ENCODE data around the gene CDC73. TPM values are rescaled to one million over a fixed set of nuclear protein-coding genes. Genes with fewer than 3 reads are reported as not detected.

CDC73 gene
- total RNA-seq, 5 donors from 2014 or later (not counting 1 experiment from before 2014, with no cell fraction given) = 54.1 to 64.4 (median 57.4) TPM

DNA sequence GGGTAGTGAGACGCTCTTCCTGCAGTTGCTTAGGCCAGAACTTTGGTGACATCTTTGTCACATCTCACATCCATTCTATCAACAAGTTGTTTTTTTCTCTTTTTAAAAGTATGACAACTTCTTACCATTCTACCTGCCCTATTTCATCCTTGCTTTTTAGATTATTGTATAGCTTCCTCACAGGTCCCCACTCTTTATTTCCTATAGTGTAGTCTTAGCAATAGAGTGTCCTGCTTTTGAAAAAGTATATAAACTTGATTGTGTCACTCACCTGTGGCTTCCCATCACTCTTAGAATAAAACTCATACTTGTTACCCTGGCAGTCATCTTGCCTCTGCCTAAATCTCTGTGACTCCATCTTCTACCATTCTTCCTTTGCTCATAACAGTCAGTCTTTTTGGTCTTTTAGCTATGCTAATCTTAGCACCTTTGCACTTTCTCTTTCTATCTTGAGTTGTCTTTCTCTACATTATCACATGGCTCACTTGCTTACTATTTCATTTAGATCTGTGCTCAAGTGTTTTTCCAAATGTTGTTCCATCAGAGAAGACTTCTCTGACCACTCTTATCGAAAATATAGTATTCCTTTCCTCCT, 9.5 kb downstream of the CDC73 start:
- H3K4me3 ChIP-seq (ENCODE audit: control insufficient read depth in 1 of 2, extremely low read depth in 1 of 2, low read length in 1 of 2) = no peak overlapping the region
- H3K27me3 ChIP-seq (replicated peaks in 1 of 2; ENCODE audit: control insufficient read depth in 2 of 2, extremely low read depth in 1 of 2, insufficient read depth in 2 of 2, low read length in 1 of 2) = no peaks in the 10 kb centered on the region
- DNase-seq (no peak), ATAC-seq (replicated peaks in 1 of 4) (no peak)
- H3K36me3 Mint-ChIP-seq = peaks cover 49% of the 10 kb centered on the region
- peak overlapping the region in 1 of 3 donors; percentile 6 for H3K4me3 Mint-ChIP-seq
- H3K27ac ChIP-seq (ENCODE audit: low read length) = no peak overlapping the region
- H3K9me3 ChIP-seq = no peaks in the 10 kb centered on the region
- H3K4me1 ChIP-seq (ENCODE audit: control insufficient read depth in 1 of 2, extremely low read depth in 1 of 2, insufficient read depth in 2 of 2, low read length in 2 of 2) = peaks cover 0 to 10% of the 10 kb centered on the region in 2 experiments
- no peaks in the 10 kb centered on the region for H3K27me3 Mint-ChIP-seq
- CTCF ChIA-PET = no interaction called here
- no peaks in the 10 kb centered on the region for H3K9me3 Mint-ChIP-seq
- no CpG with 5 or more reads among the region's 2 CpGs for WGBS (ENCODE audit: insufficient coverage)
- peaks cover 6 to 45% of the 10 kb centered on the region in 2 donors for H3K36me3 ChIP-seq (ENCODE audit: control insufficient read depth in 2 of 2, extremely low read depth in 1 of 2, insufficient read depth in 1 of 2, low read length in 1 of 2)
- H3K27ac Mint-ChIP-seq = no peak overlapping the region
- POLR2A ChIA-PET = no interaction called here
- H3K4me1 Mint-ChIP-seq = peaks cover 39 to 55% (median 50%) of the 10 kb centered on the region in 3 donors

DNA sequence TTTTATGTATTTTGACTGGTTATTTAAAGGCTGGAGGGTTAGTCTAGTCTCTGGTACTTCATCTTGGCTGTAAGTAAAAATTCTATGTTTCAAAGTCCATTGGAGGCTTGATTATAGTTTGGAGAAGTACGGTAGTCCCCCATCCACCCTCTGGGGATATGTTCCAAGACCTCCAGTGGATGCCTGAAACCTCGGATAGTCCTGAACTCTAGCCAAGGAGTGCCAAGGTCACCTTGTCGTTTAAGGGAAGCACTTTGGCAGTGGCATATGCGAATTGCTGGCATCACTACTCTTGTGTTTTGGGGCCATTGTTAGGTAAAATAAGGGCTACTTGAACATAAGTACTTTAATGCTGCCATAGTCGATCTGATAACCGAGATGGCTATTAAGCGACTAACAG, 18.4 kb downstream of the CDC73 start:
- ATAC-seq (replicated peaks in 1 of 4) (no peak), DNase-seq (no peak)
- CTCF ChIA-PET = interaction anchor here (0.7 kb wide), 2 partner anchors 97 to 162 kb away, joined by 3 read pairs; no protein-coding TSS in a partner anchor
- peaks cover 8 to 60% of the 10 kb centered on the region in 2 donors for H3K36me3 ChIP-seq (ENCODE audit: control insufficient read depth in 2 of 2, extremely low read depth in 1 of 2, insufficient read depth in 1 of 2, low read length in 1 of 2)
- no peaks in the 10 kb centered on the region for H3K9me3 ChIP-seq
- Mint-ChIP-seq H3K4me1 (peaks cover 34 to 43% (median 36%) of the 10 kb centered on the region in 3 donors), H3K36me3 (peaks cover 52% of the 10 kb centered on the region), H3K4me3 (no peak overlapping the region), H3K27ac (no peak overlapping the region), H3K9me3 (no peaks in the 10 kb centered on the region), H3K27me3 (no peaks in the 10 kb centered on the region)
- no peaks in the 10 kb centered on the region for H3K4me1 ChIP-seq (ENCODE audit: control insufficient read depth in 1 of 2, extremely low read depth in 1 of 2, insufficient read depth in 2 of 2, low read length in 2 of 2)
- H3K4me3 ChIP-seq (ENCODE audit: control insufficient read depth in 1 of 2, extremely low read depth in 1 of 2, low read length in 1 of 2) = no peak overlapping the region
- H3K27ac ChIP-seq (ENCODE audit: low read length) = no peak overlapping the region
- WGBS (ENCODE audit: insufficient coverage) = 96% methylated on average over 4 of the region's 7 CpGs
- no peaks in the 10 kb centered on the region for H3K27me3 ChIP-seq (replicated peaks in 1 of 2; ENCODE audit: control insufficient read depth in 2 of 2, extremely low read depth in 1 of 2, insufficient read depth in 2 of 2, low read length in 1 of 2)
- POLR2A ChIA-PET = no interaction called here

DNA sequence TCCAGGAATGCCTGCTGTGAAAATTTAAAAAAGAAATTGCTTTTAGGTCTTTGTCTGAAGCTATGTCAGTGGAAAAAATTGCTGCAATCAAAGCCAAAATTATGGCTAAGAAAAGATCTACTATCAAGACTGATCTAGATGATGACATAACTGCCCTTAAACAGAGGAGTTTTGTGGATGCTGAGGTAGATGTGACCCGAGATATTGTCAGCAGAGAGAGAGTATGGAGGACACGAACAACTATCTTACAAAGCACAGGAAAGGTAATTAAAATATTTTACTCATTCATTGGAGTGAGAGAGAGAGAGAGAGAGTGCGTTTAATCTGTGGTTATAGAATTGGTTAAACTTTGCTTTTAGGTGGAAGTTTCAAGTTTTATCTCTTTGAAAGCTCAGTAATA, 20.0 kb downstream of the CDC73 start:
- 43% methylated on average over 1 of the region's 3 CpGs for WGBS (ENCODE audit: insufficient coverage)
- H3K27me3 ChIP-seq (replicated peaks in 1 of 2; ENCODE audit: control insufficient read depth in 2 of 2, extremely low read depth in 1 of 2, insufficient read depth in 2 of 2, low read length in 1 of 2) = no peaks in the 10 kb centered on the region
- peaks cover 8 to 58% of the 10 kb centered on the region in 2 donors for H3K36me3 ChIP-seq (ENCODE audit: control insufficient read depth in 2 of 2, extremely low read depth in 1 of 2, insufficient read depth in 1 of 2, low read length in 1 of 2)
- Mint-ChIP-seq H3K4me1 (peaks cover 32 to 38% (median 35%) of the 10 kb centered on the region in 3 donors), H3K36me3 (peaks cover 55% of the 10 kb centered on the region), H3K27ac (peak overlapping the region; percentile 4 to 41), H3K27me3 (no peaks in the 10 kb centered on the region), H3K4me3 (no peak overlapping the region), H3K9me3 (no peaks in the 10 kb centered on the region)
- H3K4me1 ChIP-seq (ENCODE audit: control insufficient read depth in 1 of 2, extremely low read depth in 1 of 2, insufficient read depth in 2 of 2, low read length in 2 of 2) = no peaks in the 10 kb centered on the region
- peak in 3 of 4 experiments; percentile 32 to 64 (median 53) for ATAC-seq (replicated peaks in 1 of 4)
- DNase-seq = peak in 1 of 35 experiments; percentile 17
- H3K27ac ChIP-seq (ENCODE audit: low read length) = no peak overlapping the region
- no peak overlapping the region for H3K4me3 ChIP-seq (ENCODE audit: control insufficient read depth in 1 of 2, extremely low read depth in 1 of 2, low read length in 1 of 2)
- ChIA-PET CTCF (interaction anchor here (0.6 to 2.0 kb wide), 4 partner anchors 15 to 356 kb away, joined by 3 to 6 read pairs (median 3); no protein-coding TSS in a partner anchor), POLR2A (no interaction called here)
- no peaks in the 10 kb centered on the region for H3K9me3 ChIP-seq

DNA sequence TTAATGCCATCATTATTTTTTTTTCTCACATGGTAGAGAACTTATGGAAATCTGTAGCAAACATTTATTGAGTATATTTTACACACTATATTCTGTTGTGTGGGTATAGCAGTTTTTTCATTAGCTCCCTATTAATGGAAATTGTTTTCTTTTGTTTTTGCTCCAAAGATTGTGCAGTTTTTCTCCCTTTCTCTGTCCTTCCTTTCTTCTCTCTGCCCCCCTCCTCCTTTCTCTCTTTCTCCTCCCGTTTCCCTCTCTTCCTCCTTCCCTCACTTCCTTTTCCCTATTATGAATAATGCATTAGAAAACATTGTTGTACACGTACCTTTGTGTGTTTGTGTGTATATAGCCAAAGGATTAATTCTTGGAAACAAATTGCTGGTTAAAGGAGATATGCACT, 20.6 kb downstream of the CDC73 start:
- H3K9me3 ChIP-seq = no peaks in the 10 kb centered on the region

DNA sequence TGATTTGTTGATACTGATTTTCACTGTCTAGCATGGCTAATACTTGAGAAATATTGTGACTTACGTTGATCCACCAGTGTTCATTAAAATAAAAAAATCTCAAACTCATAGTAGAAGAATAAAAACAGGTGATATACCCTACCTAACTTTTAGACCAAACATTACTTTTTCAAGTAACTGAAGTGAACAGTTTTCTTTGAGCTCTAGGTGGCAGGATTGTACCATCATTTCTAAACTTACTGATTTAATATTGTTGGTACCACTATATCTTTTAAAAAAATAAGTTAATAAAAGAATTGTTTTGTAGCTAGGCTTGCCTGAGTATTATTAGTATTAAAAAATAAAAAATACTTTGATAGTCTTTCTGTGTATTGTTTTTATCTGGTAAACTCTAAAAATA, 21.5 kb downstream of the CDC73 start:
- ChIA-PET POLR2A (interaction anchor here in 1 of 2 donors (0.6 kb wide), 4 partner anchors 9 to 1391 kb away, joined by 3 to 4 read pairs (median 3); no protein-coding TSS in a partner anchor), CTCF (interaction anchor here (0.6 to 2.0 kb wide), 9 partner anchors 10 to 1186 kb away, joined by 3 to 8 read pairs (median 4); no protein-coding TSS in a partner anchor)
- Histone ChIP-seq H3K9me3 (no peaks in the 10 kb centered on the region), H3K27me3 (replicated peaks in 1 of 2; ENCODE audit: control insufficient read depth in 2 of 2, extremely low read depth in 1 of 2, insufficient read depth in 2 of 2, low read length in 1 of 2) (no peaks in the 10 kb centered on the region), H3K27ac (ENCODE audit: low read length) (no peak overlapping the region), H3K4me3 (ENCODE audit: control insufficient read depth in 1 of 2, extremely low read depth in 1 of 2, low read length in 1 of 2) (no peak overlapping the region), H3K4me1 (ENCODE audit: control insufficient read depth in 1 of 2, extremely low read depth in 1 of 2, insufficient read depth in 2 of 2, low read length in 2 of 2) (no peaks in the 10 kb centered on the region), H3K36me3 (ENCODE audit: control insufficient read depth in 2 of 2, extremely low read depth in 1 of 2, insufficient read depth in 1 of 2, low read length in 1 of 2) (peaks cover 8 to 52% of the 10 kb centered on the region in 2 donors)
- H3K27me3 Mint-ChIP-seq = no peaks in the 10 kb centered on the region
- H3K4me3 Mint-ChIP-seq = no peak overlapping the region
- no peaks in the 10 kb centered on the region for H3K9me3 Mint-ChIP-seq
- ATAC-seq (replicated peaks in 1 of 4) = no peak
- no CpG with 5 or more reads among the region's 1 CpG for WGBS (ENCODE audit: insufficient coverage)
- DNase-seq = peak in 1 of 35 experiments; percentile 34
- H3K4me1 Mint-ChIP-seq = peaks cover 26 to 33% (median 29%) of the 10 kb centered on the region in 3 donors
- peaks cover 54% of the 10 kb centered on the region for H3K36me3 Mint-ChIP-seq
- peak overlapping the region in 1 of 2 donors; percentile 31 for H3K27ac Mint-ChIP-seq

More for the DNA sequence above, 20.6 kb downstream of the CDC73 start:
- H3K36me3 Mint-ChIP-seq = peaks cover 55% of the 10 kb centered on the region
- ATAC-seq (replicated peaks in 1 of 4) (no peak), DNase-seq (no peak)
- Histone ChIP-seq H3K27ac (ENCODE audit: low read length) (no peak overlapping the region), H3K36me3 (ENCODE audit: control insufficient read depth in 2 of 2, extremely low read depth in 1 of 2, insufficient read depth in 1 of 2, low read length in 1 of 2) (peaks cover 8 to 52% of the 10 kb centered on the region in 2 donors), H3K27me3 (replicated peaks in 1 of 2; ENCODE audit: control insufficient read depth in 2 of 2, extremely low read depth in 1 of 2, insufficient read depth in 2 of 2, low read length in 1 of 2) (no peaks in the 10 kb centered on the region), H3K4me1 (ENCODE audit: control insufficient read depth in 1 of 2, extremely low read depth in 1 of 2, insufficient read depth in 2 of 2, low read length in 2 of 2) (no peaks in the 10 kb centered on the region), H3K4me3 (ENCODE audit: control insufficient read depth in 1 of 2, extremely low read depth in 1 of 2, low read length in 1 of 2) (no peak overlapping the region)
- H3K4me1 Mint-ChIP-seq = peaks cover 26 to 37% (median 33%) of the 10 kb centered on the region in 3 donors
- CTCF ChIA-PET = interaction anchor here (0.6 to 2.0 kb wide), 9 partner anchors 9 to 1187 kb away, joined by 3 to 8 read pairs (median 3); no protein-coding TSS in a partner anchor
- no peaks in the 10 kb centered on the region for H3K27me3 Mint-ChIP-seq
- no CpG with 5 or more reads among the region's 2 CpGs for WGBS (ENCODE audit: insufficient coverage)
- POLR2A ChIA-PET = interaction anchor here (0.6 to 1.0 kb wide), 2 partner anchors 8 to 16 kb away, joined by 3 read pairs; no protein-coding TSS in a partner anchor
- H3K4me3 Mint-ChIP-seq = no peak overlapping the region
- no peaks in the 10 kb centered on the region for H3K9me3 Mint-ChIP-seq
- H3K27ac Mint-ChIP-seq = peak overlapping the region in 1 of 2 donors; percentile 21

DNA sequence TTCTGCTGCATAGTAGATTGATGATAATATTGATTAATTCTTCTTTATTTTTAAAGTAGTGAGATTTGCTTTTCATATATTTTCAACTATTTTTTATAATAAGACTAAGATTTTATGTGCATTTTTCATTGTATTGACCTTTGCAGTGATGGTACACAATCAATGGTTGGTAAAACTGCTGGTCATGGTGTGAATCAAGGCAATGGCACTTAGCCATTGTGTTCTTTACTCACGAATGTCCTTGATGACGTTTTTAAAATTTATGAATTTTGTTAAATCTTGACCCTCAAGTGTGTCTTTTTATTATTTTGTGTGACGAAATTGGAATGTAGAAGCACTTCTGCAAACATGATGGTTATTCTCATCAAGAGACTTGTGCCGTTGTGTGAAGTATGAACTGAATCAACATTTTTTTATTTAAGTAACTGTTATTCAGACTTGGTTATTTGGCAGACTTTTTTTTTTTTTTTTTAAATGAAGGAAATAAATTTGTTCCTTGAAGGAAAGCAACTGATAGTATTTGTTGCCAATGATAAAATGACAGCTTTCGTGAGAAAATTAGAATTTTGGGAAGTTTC, 22.6 kb downstream of the CDC73 start:
- no peak for DNase-seq
- Mint-ChIP-seq H3K4me1 (peaks cover 23 to 30% (median 27%) of the 10 kb centered on the region in 3 donors), H3K27me3 (no peaks in the 10 kb centered on the region), H3K27ac (no peak overlapping the region), H3K4me3 (no peak overlapping the region), H3K9me3 (no peaks in the 10 kb centered on the region), H3K36me3 (peaks cover 50% of the 10 kb centered on the region)
- Histone ChIP-seq H3K4me3 (ENCODE audit: control insufficient read depth in 1 of 2, extremely low read depth in 1 of 2, low read length in 1 of 2) (no peak overlapping the region), H3K36me3 (ENCODE audit: control insufficient read depth in 2 of 2, extremely low read depth in 1 of 2, insufficient read depth in 1 of 2, low read length in 1 of 2) (peaks cover 8 to 53% of the 10 kb centered on the region in 2 donors), H3K27ac (ENCODE audit: low read length) (no peak overlapping the region), H3K9me3 (no peaks in the 10 kb centered on the region), H3K4me1 (ENCODE audit: control insufficient read depth in 1 of 2, extremely low read depth in 1 of 2, insufficient read depth in 2 of 2, low read length in 2 of 2) (no peaks in the 10 kb centered on the region), H3K27me3 (replicated peaks in 1 of 2; ENCODE audit: control insufficient read depth in 2 of 2, extremely low read depth in 1 of 2, insufficient read depth in 2 of 2, low read length in 1 of 2) (no peaks in the 10 kb centered on the region)
- WGBS (ENCODE audit: insufficient coverage) = 100% methylated on average over 4 of the region's 5 CpGs
- ChIA-PET CTCF (no interaction called here), POLR2A (no interaction called here)
- no peak for ATAC-seq (replicated peaks in 1 of 4)
